OCI-LY3 (cell line): ENCODE measurements around the gene PIP4K2B.

Experiments
- H2AFZ ChIP-seq: fragments of 200-600, 300-600 bp; shearing (Covaris generic); 2 replicates; pipeline ENCODE4 v1.6.0; 2014; ENCODE audit warnings: antibody characterized with exemption, low read depth, low read length
- H3K27ac ChIP-seq: fragments of 200-600, 300-600 bp; sonication (generic); 2 replicates; pipeline ENCODE4 v1.5.1; 2014; ENCODE audit warnings: mild to moderate bottlenecking, low read length, moderate library complexity, mixed read lengths
- H3K27me3 ChIP-seq: fragments of 200-600, 300-600 bp; sonication (generic); 2 replicates; pipeline ENCODE4 v1.6.1; 2014; ENCODE audit warnings: low read depth, low read length, mixed read lengths
- H3K36me3 ChIP-seq: fragments of 200-600, 300-600 bp; sonication (generic); replicated peaks from 2 replicates; pipeline ENCODE3; 2014; ENCODE audit warnings: low read depth, low read length, mixed read lengths
- H3K4me1 ChIP-seq: fragments of 300-600, 200-600 bp; sonication (generic); 2 replicates; pipeline ENCODE4 v1.6.1; 2014; ENCODE audit warnings: low read length, mixed read lengths
- H3K4me2 ChIP-seq: fragments of 200-600, 300-600 bp; sonication (generic); 2 replicates; pipeline ENCODE4 v1.6.1; 2014; ENCODE audit warnings: low read length, mixed read lengths
- H3K4me3 ChIP-seq: fragments of 300-600, 200-600 bp; sonication (generic); 2 replicates; pipeline ENCODE4 v1.5.1; 2014; ENCODE audit warnings: antibody characterized with exemption, mild to moderate bottlenecking, low read length, moderate library complexity
- H3K79me2 ChIP-seq: fragments of 300-600, 200-600 bp; shearing (Covaris generic); 2 replicates; pipeline ENCODE4 v1.6.1; 2014; ENCODE audit warnings: mild to moderate bottlenecking, low read length, mixed read lengths
- H3K9ac ChIP-seq: fragments of 300-600, 200-600 bp; shearing (Covaris generic); 2 replicates; pipeline ENCODE4 v1.6.0; 2014; ENCODE audit warnings: mild to moderate bottlenecking, low read length, moderate library complexity
- H3K9me3 ChIP-seq: fragments of 200-600, 300-600 bp; shearing (Covaris generic); 2 replicates; pipeline ENCODE4 v1.6.1; 2014; ENCODE audit warnings: low read length, mixed read lengths; ENCODE audit not compliant: insufficient read depth
- H4K20me1 ChIP-seq: fragments of 200-600, 300-600 bp; sonication (generic); 2 replicates; pipeline ENCODE4 v1.6.1; 2016; ENCODE audit warnings: low read length, mixed read lengths; ENCODE audit not compliant: insufficient read depth
- CTCF ChIP-seq: fragments of 200-600, 300-600 bp; sonication (generic); IDR thresholded peaks from 2 replicates; pipeline ENCODE4 v1.5.1; 2014; ENCODE audit warnings: antibody characterized with exemption, low read length, low read depth
- EZH2phosphoT487 ChIP-seq: fragments of 200-600 bp; shearing (Covaris generic); IDR thresholded peaks from 2 replicates; pipeline ENCODE4 v1.6.1; 2018; ENCODE audit warnings: antibody characterized with exemption, mixed run types, low read depth

PIP4K2B gene

GRCh38 chr17:38731526-38732294 is 67.6 kb downstream of the PIP4K2B start:
- Histone ChIP-seq H3K9ac (no peak overlapping the region), H3K4me3 (peak overlapping the region; percentile 98; the same call in 1 of the 2 replicates), H3K36me3 (no peaks in the 10 kb centered on the region), H2AFZ (no peak overlapping the region), H3K4me2 (peak overlapping the region; percentile 97), H3K9me3 (no peaks in the 10 kb centered on the region), H4K20me1 (no peaks in the 10 kb centered on the region), H3K27me3 (no peaks in the 10 kb centered on the region), H3K79me2 (peaks cover 11% of the 10 kb centered on the region; the same call in 1 of the 2 replicates), H3K4me1 (peaks cover 24% of the 10 kb centered on the region), H3K27ac (no peak overlapping the region)
- TF ChIP-seq EZH2phosphoT487 = no peak
- TF ChIP-seq CTCF = no peak

- no peak for TF ChIP-seq EZH2phosphoT487
- TF ChIP-seq CTCF = no peak
- Histone ChIP-seq H4K20me1 (no peaks in the 10 kb centered on the region), H3K27ac (peak overlapping the region; percentile 35), H3K4me3 (peak overlapping the region; percentile 98), H2AFZ (peak overlapping the region; percentile 61), H3K9ac (peak overlapping the region; percentile 95), H3K4me2 (peak overlapping the region; percentile 97), H3K4me1 (peaks cover 24% of the 10 kb centered on the region), H3K27me3 (no peaks in the 10 kb centered on the region), H3K9me3 (no peaks in the 10 kb centered on the region), H3K36me3 (no peaks in the 10 kb centered on the region), H3K79me2 (peaks cover 11% of the 10 kb centered on the region; the same call in 1 of the 2 replicates)
These were observed 68.6 kb downstream of the PIP4K2B start for GRCh38 chr17:38730526-38731379.

- Histone ChIP-seq H3K9ac (peak within 1 kb of the TSS; percentile 95), H3K4me3 (peak within 1 kb of the TSS; percentile 98), H3K79me2 (peaks cover 11% of the 10 kb centered on the region; the same call in 1 of the 2 replicates), H3K9me3 (no peaks in the 10 kb centered on the region), H3K36me3 (no peaks in the 10 kb centered on the region), H2AFZ (peak within 1 kb of the TSS; percentile 61), H4K20me1 (no peaks in the 10 kb centered on the region), H3K4me1 (peaks cover 24% of the 10 kb centered on the region), H3K4me2 (peak within 1 kb of the TSS; percentile 97), H3K27ac (peak within 1 kb of the TSS; percentile 35), H3K27me3 (no peaks in the 10 kb centered on the region)
- TF ChIP-seq EZH2phosphoT487 (no peak), CTCF (peak; percentile 45)
These were observed 69.3 kb downstream of the PIP4K2B start, which contains the start of gene CISD3 for GRCh38 chr17:38729886-38730525. CISD3 (plus strand) TSS chr17:38730341; CDS start chr17:38730359, 18 bp downstream.
